ENCODE data around the gene AIMP1. TPM values are rescaled to one million over a fixed set of nuclear protein-coding genes. Genes with fewer than 3 reads are reported as not detected.
A peak's percentile ranks its signal among the peaks of the same experiment; 100 is the strongest.

AIMP1 gene
- total RNA-seq, 2 donors from 2014 or later = 46.0 to 58.9 TPM

DNA sequence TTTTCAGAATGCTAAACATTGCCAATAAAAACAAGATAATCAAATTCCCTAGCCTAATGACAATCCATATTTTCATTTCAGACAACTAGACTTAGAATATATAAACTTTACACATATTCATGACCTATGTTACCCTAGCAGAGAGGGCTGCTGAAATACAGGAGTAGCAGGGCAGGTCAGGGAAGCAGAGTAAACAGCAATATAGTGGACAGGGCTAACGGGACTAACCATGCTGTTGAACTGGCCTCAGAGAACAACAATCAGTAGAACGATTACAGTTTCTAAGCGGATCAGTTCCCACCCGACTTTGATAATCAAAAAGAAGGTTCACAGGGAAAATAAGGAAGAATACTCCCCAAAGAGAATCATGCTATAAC, 14.3 kb upstream of the AIMP1 start:
- no peak overlapping the region for H3K27ac ChIP-seq (ENCODE audit: low read depth, low read length)
- no peak overlapping the region for H3K4me3 ChIP-seq (ENCODE audit: low read length)
- TF ChIP-seq, protein P1, sequence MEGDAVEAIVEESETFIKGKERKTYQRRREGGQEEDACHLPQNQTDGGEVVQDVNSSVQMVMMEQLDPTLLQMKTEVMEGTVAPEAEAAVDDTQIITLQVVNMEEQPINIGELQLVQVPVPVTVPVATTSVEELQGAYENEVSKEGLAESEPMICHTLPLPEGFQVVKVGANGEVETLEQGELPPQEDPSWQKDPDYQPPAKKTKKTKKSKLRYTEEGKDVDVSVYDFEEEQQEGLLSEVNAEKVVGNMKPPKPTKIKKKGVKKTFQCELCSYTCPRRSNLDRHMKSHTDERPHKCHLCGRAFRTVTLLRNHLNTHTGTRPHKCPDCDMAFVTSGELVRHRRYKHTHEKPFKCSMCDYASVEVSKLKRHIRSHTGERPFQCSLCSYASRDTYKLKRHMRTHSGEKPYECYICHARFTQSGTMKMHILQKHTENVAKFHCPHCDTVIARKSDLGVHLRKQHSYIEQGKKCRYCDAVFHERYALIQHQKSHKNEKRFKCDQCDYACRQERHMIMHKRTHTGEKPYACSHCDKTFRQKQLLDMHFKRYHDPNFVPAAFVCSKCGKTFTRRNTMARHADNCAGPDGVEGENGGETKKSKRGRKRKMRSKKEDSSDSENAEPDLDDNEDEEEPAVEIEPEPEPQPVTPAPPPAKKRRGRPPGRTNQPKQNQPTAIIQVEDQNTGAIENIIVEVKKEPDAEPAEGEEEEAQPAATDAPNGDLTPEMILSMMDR (conservative IDR thresholded peaks at IDR 0.05) = no peak
- Mint-ChIP-seq H3K36me3 (ENCODE audit: low read depth) (peaks cover 29% of the 10 kb centered on the region), H3K27me3 (ENCODE audit: insufficient read depth) (no peaks in the 10 kb centered on the region), H3K4me3 (no peak overlapping the region), H3K27ac (peak overlapping the region; percentile 56), H3K9me3 (peaks cover 4% of the 10 kb centered on the region), H3K4me1 (peaks cover 34% of the 10 kb centered on the region)
- no peaks in the 10 kb centered on the region for H3K27me3 ChIP-seq (ENCODE audit: control insufficient read depth, insufficient read depth, low read length, poor library complexity, severe bottlenecking)
- peaks cover 12% of the 10 kb centered on the region for H3K4me1 ChIP-seq (ENCODE audit: control insufficient read depth, insufficient read depth, low read length)
- peaks cover 12% of the 10 kb centered on the region for H3K9me3 ChIP-seq (ENCODE audit: control insufficient read depth, low read length)
- peaks cover 21% of the 10 kb centered on the region for H3K36me3 ChIP-seq (ENCODE audit: control insufficient read depth, insufficient read depth, low read length)
- no peak overlapping the region for H3K9ac ChIP-seq (ENCODE audit: extremely low read depth, low read length, poor library complexity, severe bottlenecking)
- 67 to 86% methylated on average over 1 to 4 of the region's 4 CpGs for WGBS, 2 experiments (ENCODE audit: insufficient coverage in 1 of 2, insufficient read length in 1 of 2)
- DNase-seq = no peak

DNA sequence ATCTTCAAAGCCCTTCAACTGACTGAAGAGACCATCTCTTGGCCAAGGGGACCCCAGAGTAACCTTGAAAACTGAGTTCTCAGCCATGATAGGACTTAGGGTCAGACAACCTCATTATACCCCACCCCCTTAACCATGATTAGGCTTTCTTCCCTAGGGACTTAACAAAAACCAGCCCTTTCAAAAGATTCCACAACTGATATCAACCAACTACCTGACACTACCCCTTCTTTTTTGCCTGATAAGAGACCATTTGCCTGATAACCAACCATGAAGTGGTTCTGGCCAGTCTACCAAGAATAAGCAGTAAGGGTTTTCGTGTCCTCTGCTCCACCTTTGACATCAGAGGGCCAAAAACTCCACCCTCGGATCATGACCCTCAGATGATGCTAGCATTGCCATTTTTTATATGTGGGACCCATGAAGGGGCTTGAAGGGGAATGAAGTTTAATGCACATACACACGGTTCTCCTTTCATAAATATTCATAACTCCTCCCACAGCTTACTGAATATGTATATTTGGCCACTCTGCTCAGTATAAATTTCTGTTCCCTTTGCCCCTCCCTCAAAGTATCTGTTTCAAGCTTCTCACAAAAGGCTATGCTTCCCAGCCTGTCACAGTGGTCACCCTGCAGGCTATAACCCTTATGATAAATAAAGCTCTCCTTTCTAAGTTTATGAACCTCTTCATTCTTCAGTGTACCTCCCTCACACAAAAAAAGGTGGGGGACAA, 12.6 kb upstream of the AIMP1 start:
- Histone ChIP-seq H3K4me3 (ENCODE audit: low read length) (peak overlapping the region; percentile 41), H3K27ac (ENCODE audit: low read depth, low read length) (no peak overlapping the region), H3K4me1 (ENCODE audit: control insufficient read depth, insufficient read depth, low read length) (peaks cover 12% of the 10 kb centered on the region), H3K36me3 (ENCODE audit: control insufficient read depth, insufficient read depth, low read length) (peaks cover 29% of the 10 kb centered on the region), H3K27me3 (ENCODE audit: control insufficient read depth, insufficient read depth, low read length, poor library complexity, severe bottlenecking) (no peaks in the 10 kb centered on the region), H3K9me3 (ENCODE audit: control insufficient read depth, low read length) (peaks cover 12% of the 10 kb centered on the region), H3K9ac (ENCODE audit: extremely low read depth, low read length, poor library complexity, severe bottlenecking) (no peak overlapping the region)
- H3K9me3 Mint-ChIP-seq = peaks cover 4% of the 10 kb centered on the region
- TF ChIP-seq, protein P1 (conservative IDR thresholded peaks at IDR 0.05) = no peak
- no peaks in the 10 kb centered on the region for H3K27me3 Mint-ChIP-seq (ENCODE audit: insufficient read depth)
- peak overlapping the region; percentile 18 for H3K27ac Mint-ChIP-seq
- no peak for DNase-seq
- H3K4me1 Mint-ChIP-seq = peaks cover 31% of the 10 kb centered on the region
- H3K4me3 Mint-ChIP-seq = peak overlapping the region; percentile 31
- peaks cover 33% of the 10 kb centered on the region for H3K36me3 Mint-ChIP-seq (ENCODE audit: low read depth)
- 83 to 89% methylated on average over 3 of the region's 3 CpGs for WGBS, 2 experiments (ENCODE audit: insufficient coverage in 1 of 2, insufficient read length in 1 of 2)

DNA sequence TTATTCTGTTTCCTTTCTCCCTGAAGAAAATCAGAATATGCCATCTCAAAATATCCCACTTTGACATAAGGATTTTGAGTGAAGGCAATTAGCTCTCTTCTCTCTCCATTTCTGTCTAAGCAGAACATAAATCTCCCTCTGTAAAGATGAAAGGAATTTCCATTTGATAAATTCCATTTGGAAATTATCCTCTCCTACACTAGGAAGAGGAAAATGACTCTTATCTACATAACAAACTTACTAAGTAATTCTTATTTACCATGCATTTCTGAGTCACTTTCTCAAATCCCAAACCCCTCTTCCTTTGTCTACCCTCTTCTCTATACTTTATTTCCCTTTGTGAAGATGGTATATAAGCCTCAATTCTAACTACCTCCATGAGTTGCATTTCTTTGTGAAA, 11.7 kb upstream of the AIMP1 start:
- Histone ChIP-seq H3K9me3 (ENCODE audit: control insufficient read depth, low read length) (peaks cover 11% of the 10 kb centered on the region), H3K4me1 (ENCODE audit: control insufficient read depth, insufficient read depth, low read length) (peaks cover 12% of the 10 kb centered on the region), H3K36me3 (ENCODE audit: control insufficient read depth, insufficient read depth, low read length) (peaks cover 29% of the 10 kb centered on the region), H3K4me3 (ENCODE audit: low read length) (peak overlapping the region; percentile 41), H3K27ac (ENCODE audit: low read depth, low read length) (no peak overlapping the region), H3K9ac (ENCODE audit: extremely low read depth, low read length, poor library complexity, severe bottlenecking) (no peak overlapping the region), H3K27me3 (ENCODE audit: control insufficient read depth, insufficient read depth, low read length, poor library complexity, severe bottlenecking) (no peaks in the 10 kb centered on the region)
- Mint-ChIP-seq H3K36me3 (ENCODE audit: low read depth) (peaks cover 29% of the 10 kb centered on the region), H3K4me3 (no peak overlapping the region), H3K4me1 (peaks cover 31% of the 10 kb centered on the region), H3K9me3 (peaks cover 4% of the 10 kb centered on the region), H3K27me3 (ENCODE audit: insufficient read depth) (no peaks in the 10 kb centered on the region), H3K27ac (no peak overlapping the region)
- TF ChIP-seq, protein P1 (conservative IDR thresholded peaks at IDR 0.05) = no peak
- DNase-seq = no peak

All from endodermal cell (in vitro differentiated cells).